HCEC 1CT (cell line): Measurements from ENCODE around the gene TMBIM1.

Experiments used
- DNase-seq: peaks from one replicate; pipeline ENCODE4 v3.0.0-alpha.2; 2017

TMBIM1 gene

DNA sequence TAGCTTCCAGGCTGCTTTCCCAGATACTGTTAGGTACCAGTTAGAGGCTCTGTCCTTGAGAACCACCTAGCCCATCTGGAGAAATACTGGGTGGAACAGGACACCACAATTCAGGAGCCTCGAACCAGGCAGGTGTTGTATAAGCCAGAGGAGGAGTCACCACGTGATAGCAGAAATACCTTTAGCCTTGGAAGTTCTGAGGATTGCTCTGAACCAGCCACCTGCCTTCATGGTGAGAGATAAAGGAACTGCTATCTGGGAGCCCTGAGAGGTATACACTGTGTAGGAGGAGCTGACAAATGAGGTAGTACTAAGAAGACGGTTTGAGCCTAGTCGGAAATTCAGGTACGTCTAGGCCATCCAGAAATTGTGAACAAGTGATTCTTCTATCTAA, 39.1 kb downstream of the TMBIM1 start:
- DNase-seq = no peak

DNA sequence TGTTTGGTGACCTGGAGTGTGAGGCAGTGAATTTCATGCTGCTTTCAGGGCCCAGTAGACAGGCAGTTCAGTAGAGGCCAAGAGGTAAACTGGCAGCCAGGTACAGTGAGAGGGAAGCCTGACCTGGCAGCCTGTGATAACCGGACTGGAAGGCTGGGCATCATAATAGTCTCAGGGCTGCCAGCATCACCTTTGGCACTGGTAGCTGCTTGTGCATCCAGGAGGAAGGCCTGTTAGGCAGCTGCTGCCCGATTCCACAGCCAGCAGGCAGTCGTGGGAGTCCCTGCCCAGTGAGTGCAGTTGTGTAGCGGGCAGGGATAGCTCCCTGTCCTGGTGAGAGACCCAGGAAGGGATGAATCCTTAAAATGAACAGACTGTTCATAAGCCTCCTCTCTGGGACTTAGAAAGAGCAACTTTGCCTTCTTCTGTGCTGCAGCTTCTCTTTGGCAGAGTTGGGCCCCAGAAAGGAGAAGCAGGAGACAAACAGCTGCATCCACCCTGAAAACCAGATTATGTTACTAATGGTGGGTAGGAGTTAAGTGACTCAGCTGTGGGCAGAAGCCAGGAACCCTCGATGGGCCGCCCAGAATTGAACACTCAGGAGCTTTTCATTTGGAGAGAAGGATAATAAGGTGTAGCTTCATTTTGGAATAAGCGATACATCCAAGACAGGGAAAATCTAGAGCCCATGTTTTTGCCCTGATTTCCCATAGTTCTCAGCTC, 39.6 kb downstream of the TMBIM1 start:
- peak; percentile 44 for DNase-seq

DNA sequence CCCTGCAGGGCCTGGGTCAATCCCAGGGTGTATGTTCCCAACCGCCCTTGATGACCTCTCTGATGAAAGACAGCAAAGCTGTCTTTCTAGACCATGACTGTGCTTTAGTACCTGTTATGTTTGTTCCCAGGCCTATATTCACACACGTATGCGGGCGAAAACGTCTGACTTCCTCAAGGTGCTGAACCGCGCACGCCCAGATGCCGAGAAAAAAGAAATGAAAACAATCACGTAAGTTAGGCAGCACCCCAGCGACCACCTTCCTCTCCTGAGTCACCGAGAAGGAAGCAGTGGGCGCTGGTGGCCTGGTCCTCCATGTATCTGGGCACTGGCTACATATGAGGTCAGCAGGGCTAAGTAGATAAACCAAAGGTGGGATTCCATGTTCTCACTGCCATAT, 42.6 kb downstream of the TMBIM1 start:
- DNase-seq = no peak

DNA sequence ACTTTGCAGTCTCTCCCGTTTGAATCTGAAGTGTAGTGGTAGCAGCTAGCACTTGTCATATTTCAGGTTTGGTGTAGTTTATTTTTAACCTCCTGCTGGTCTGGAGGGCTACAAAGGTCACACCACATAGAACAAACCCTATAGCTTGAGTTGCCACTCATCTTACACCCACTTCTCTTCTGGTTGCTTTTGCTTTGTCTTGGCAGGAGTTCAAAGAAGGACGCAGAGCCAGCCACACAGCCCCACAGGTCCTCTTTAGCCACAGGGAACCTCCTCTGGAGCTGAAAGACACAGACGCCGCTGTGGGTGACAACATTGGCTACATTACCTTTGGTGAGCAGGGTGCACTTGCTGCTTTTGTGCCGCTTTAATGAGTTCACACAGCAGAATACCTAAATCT, 47.1 kb downstream of the TMBIM1 start:
- DNase-seq = no peak

DNA sequence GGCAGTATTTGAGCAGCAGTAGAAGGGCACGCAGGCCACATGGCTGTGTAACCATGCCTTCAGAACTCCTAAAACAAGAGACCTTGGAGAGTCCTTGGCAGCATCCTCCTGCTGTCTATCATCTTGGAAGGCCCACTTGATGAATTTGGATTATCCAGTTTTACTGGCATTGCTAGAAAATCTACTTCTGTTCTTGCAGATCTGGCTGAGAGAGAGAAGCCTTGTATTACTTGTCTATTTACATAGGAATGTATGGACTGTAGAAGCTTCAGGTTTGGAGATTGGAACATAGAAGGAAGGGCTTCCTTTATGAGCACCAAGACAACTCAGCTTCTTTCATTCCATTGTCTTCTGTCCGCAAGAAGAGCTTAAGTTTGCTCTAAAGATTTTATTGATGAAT, 47.6 kb downstream of the TMBIM1 start:
- no peak for DNase-seq

DNA sequence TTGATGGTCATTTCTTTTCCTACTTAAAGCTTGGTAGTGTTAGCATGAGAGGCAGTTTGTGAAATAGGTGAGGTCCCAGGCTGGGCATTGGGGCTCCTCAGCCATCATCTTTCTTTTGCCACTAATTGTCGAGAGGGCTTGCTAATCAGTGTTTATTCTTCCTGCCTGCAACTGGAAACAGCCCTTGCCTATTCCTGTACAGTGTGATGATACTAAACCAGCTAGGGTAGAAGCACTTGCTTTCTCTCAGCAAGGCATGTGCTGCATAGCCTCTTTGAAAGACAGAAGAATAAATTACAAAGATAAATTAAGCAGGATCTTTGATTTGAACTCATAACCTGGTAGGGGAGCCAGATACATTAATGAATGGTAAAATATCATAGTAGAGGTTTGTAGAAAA, 48.1 kb downstream of the TMBIM1 start:
- DNase-seq = no peak

DNA sequence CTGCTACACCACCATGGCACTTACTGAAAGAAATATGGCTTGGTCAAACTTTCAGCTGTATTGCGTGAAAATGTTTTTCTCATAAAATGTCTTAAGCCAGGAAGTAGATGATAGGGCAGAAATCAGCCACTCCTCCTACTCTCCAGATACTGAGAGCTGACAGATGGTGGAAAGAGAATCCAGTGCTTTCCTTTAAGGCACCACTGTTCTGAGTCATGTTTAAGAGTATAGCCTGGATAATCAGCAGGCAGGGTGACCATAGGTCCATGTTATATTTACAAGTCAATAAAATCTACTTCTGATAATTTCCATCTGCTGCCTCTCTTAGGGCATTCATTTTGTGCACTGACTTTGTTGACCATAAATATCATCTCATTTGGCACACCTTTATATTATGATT, 53.4 kb downstream of the TMBIM1 start:
- DNase-seq = no peak

DNA sequence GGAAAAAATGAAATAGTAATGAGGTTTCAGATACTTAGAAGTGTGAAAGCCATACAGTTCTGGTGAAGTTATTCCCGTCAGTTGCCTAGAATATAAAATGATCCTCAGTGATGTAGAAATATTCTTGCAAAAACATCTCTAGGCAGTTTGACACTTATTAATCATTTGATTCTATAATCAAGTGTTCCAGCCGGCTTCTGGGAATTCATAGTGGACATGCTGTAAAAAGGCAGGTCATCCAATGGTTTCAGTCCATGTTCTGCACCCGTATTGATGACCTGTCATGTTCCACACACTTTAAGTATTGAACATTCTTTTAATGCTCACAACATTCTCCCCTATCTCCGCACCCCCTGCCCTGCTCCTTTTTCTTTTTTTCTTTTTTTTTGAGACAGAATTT, 55.5 kb downstream of the TMBIM1 start:
- no peak for DNase-seq

DNA sequence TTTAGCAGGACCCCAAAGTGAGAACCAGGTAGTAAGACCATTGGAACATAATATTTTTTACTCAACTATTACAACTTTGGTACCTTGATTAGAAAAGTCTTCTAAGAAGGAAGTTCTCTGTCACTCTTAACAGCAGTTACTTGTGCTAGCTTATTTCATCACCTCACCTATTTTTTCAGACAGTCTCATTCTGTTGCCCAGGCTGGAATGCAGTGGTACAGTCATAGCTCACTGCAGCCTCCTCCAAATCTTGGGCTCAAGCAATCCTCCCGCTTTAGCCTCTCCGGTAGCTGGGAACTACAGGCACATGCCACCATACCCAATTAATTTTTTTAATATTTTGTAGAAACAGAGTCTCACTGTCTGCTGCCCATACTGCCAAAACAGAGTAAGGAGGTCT, 57.3 kb downstream of the TMBIM1 start:
- no peak for DNase-seq

DNA sequence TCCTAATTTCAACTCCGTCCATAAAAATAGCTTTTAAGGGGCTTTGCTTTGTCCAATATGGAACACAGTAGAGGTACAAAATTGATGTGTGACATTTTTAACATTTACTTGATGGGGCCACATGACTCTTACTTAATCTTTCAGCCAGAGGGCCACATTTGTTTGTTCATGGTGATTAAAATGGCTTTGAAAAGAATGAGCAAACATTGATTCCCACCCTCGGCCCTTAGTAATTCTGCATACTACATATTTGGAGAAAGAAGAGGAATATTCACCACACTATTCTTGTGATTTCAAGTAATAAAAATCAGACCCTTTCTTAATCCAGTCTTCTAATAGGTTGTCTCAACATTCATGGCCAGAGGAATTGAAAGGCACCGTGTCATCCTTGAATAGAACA, 57.8 kb downstream of the TMBIM1 start:
- DNase-seq = no peak

DNA sequence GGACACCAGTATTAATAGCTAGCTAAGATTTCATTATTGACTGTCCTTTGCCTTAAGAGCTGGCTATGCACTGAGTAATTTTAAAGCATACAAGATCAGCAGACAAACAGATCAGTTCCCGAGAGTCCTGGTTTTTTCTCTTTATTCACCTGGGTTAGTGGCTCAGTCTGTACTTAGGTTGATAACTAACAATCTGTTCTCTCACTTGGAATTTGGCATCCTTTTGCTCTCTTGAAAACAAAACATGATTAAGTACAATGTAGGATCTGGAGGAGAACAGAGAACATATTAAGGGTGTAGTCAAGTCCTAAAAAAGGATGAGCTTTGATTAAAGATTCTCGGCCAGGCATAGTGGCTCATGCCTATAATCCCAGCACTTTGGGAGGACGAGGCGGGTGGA, 58.8 kb downstream of the TMBIM1 start:
- DNase-seq = no peak

DNA sequence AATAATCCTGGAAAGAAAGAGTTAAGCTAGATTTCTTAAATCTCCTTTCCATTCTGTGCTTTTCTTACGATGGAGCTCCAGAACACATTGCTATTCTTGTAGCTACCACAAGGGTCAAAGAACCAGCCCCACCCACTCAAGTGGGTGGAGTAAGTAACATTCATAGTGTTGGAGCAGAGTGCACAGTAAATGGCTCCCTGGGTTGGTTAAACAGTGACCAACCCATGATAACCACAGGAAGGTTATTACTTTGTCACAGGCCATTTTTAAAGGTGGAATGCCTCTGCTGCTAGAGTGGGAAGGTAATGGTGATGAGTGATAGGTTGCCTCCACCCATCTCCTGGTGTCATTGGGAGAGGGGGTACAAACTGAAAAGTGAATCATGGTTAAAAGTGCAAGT, 61.4 kb downstream of the TMBIM1 start:
- peak; percentile 41 for DNase-seq

DNA sequence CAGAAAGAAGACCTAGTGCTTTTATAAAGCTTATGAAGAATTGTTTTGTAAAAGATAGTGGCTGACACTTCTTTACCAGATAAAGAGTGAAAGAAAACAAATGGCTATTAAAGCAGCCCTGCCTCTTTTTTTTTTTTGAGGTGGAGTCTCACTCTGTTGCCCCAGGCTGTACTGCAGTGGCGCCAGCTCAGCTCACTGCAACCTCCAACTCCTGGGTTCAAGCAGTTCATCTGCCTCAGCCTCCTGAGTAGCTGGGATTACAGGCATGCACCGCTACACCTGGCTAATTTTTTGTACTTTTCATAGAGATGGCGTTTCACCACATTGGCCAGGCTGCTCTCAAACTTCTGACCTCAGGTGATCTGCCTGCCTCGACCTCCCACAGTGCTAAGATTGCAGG, 62.5 kb downstream of the TMBIM1 start:
- no peak for DNase-seq

DNA sequence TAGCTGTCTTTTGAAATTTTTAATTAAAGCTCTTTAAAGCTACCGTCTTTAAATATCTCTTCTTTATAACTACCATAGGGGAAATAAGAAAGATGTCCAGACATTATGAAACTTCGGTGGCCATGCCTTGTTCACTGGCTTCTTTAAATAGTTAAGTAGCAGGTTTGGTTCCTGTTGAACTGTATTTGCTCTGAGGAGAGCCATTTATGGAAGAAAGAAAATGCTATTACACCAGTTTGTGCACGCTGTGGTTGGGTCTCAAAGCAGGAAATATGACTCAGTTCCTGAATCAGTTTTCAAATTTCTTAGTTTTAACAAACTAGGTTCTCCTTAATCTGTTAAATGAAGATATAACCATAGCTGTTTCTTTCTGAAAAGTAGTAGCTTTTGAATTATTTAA, 63.1 kb downstream of the TMBIM1 start:
- DNase-seq = peak; percentile 88

DNA sequence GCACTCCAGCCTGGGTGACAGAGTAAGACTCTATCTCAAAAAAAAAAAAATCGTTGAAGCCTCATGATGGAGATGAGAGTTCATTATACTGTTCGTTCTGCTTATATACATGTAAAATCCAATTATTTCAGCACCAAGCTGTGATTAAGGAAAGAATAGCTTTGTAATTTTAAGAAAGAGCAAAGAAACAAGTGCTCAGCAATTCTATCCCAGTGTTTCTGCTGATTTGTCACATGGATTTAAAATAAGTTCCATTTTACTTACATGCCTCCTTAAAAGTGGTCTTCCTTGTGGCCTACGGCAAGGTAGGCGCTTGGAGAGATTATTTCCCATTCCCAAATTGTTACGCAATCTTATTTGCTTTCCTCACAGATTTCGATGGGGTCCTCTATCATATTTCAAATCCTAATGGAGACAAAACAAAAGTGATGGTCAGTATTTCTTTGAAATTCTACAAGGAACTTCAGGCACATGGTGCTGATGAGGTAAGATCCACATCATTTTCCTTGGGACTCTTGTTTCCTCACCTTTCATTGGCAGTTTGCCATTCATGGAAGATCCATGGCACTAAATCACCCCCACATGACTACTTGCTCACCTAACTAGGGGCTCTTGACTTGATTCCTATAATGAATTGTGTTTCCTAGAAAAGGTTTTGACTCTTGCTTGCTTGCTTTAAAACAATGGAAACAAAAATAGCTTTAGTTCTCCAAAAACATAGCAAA, 63.8 kb downstream of the TMBIM1 start:
- DNase-seq = peak; percentile 26

DNA sequence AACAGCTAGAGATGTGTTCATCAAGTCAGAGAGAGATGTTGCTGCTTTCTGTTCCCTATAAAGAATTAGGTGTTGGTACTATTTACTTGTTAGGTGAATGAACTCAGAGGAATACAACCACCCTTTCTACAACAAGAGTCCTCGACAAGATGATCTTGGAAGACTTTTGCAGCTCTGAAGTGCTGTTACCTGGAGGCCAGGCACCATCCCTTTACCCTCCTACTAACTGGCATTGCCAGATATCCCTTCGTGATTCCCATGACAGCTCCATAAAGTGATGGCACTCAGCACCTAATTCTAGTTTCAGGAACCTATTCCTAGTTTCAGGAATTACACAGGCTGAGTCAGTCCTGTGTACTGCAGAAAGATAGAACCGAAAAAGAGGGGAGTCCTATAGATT, 65.4 kb downstream of the TMBIM1 start:
- DNase-seq = no peak
